HepG2 (cell line): ENCODE results near the gene YWHAH. TPM values are rescaled to one million over a fixed set of nuclear protein-coding genes. Genes with fewer than 3 reads are reported as not detected.

Experiments
- ATAC-seq: fragments of 200-7000 bp; cut with Tn5 transposase; 3 replicates; pipeline ENCODE4 v1.9.1; 2020; ENCODE audit warnings: mild to moderate bottlenecking, moderate library complexity
- BruUV-seq: library from RNA; stranded (reverse); fragments of 400-500 nt; replicated peaks from 2 replicates; lab custom pipeline; 2021; lab: Mats Ljungman, UMichigan
- CTCF ChIA-PET: fragments of 300-600 bp; formaldehyde crosslinking; extraction: SDS; loops from one replicate; lab custom pipeline; 2021; ENCODE audit warnings: low total read pairs, inconsistent platforms, low intra/inter-chr PET ratio; lab: Yijun Ruan, JAX
- POLR2A ChIA-PET: fragments of 350-600 bp; sonication (Branson Sonifier 250); formaldehyde crosslinking; loops from one replicate; lab custom pipeline; 2020; ENCODE audit warnings: antibody characterized with exemption, inconsistent platforms; lab: Yijun Ruan, JAX
- DNase-seq: peaks from one replicate; pipeline ENCODE4 v3.0.0-alpha.2; 2015; ENCODE audit warnings: low spot score
- FAIRE-seq: peaks from 3 replicates; lab custom pipeline; 2011; peaks lifted over from hg19 to GRCh38; lab: Jason Lieb, UNC
- H2AFZ ChIP-seq: one replicate; pipeline ENCODE4 v1.6.1; 2011; ENCODE audit warnings: low read length, inconsistent platforms
- H3K27ac ChIP-seq: fragments of 300-600 bp; 3 replicates; pipeline ENCODE4 v1.8.0; 2011; ENCODE audit warnings: mixed run types, mild to moderate bottlenecking, mixed read lengths, low read length, inconsistent platforms; ENCODE audit not compliant: insufficient read depth; ENCODE audit errors: extremely low read length
- H3K27me3 ChIP-seq, 2 experiments: fragments of 200-600 bp in 1 of 2; 2 replicates in 1 of 2; 3 replicates in 1 of 2; pipeline versions ENCODE4 v1.6.0 to v1.8.0; 2011; ENCODE audit warnings: low read length in 2 of 2, mild to moderate bottlenecking in 2 of 2, moderate library complexity in 2 of 2, inconsistent platforms in 1 of 2; ENCODE audit not compliant: insufficient read depth in 2 of 2, control insufficient read depth in 1 of 2
- H3K36me3 ChIP-seq, 2 experiments: fragments of 200-600 bp in 1 of 2; replicated peaks in 1 of 2; 2 replicates in 1 of 2; 3 replicates in 1 of 2; pipeline versions ENCODE4 v1.5.1 to v1.8.0; 2011; ENCODE audit warnings: low read length in 2 of 2, inconsistent platforms in 1 of 2; ENCODE audit not compliant: insufficient read depth in 2 of 2, control insufficient read depth in 1 of 2
- H3K4me1 ChIP-seq: 2 replicates; pipeline ENCODE4 v1.5.1; 2012; ENCODE audit warnings: low read length, inconsistent platforms; ENCODE audit not compliant: insufficient read depth
- H3K4me2 ChIP-seq: 2 replicates; pipeline ENCODE4 v1.6.0; 2011; ENCODE audit warnings: low read depth, low read length, inconsistent platforms
- H3K4me3 ChIP-seq, 3 experiments: fragments of 200-600 bp in 1 of 3; sonication (generic), shearing (Covaris generic) in 1 of 3; replicated peaks in 1 of 3; 2 replicates each; pipeline ENCODE4 v1.5.1; 2011 to 2016; ENCODE audit warnings: low read length in 3 of 3, inconsistent platforms in 2 of 3, low read depth in 2 of 3, mild to moderate bottlenecking in 2 of 3, control low read depth in 1 of 3, mixed read lengths in 1 of 3; ENCODE audit not compliant: insufficient read depth in 1 of 3
- H3K79me2 ChIP-seq: one replicate; pipeline ENCODE4 v1.6.1; 2011; ENCODE audit warnings: low read length, inconsistent platforms; ENCODE audit not compliant: insufficient read depth
- H3K9ac ChIP-seq: 2 replicates; pipeline ENCODE4 v1.6.0; 2011; ENCODE audit warnings: mild to moderate bottlenecking, low read depth, low read length, inconsistent platforms; ENCODE audit not compliant: insufficient read depth
- H3K9me3 ChIP-seq: 2 replicates; pipeline ENCODE4 v1.5.1; 2012; ENCODE audit warnings: mild to moderate bottlenecking, low read length
- H4K20me1 ChIP-seq: 2 replicates; pipeline ENCODE4 v1.6.0; 2011; ENCODE audit warnings: inconsistent platforms, mild to moderate bottlenecking, low read length, moderate library complexity; ENCODE audit not compliant: insufficient read depth
- ATF2 ChIP-seq: sonication (generic); formaldehyde crosslinking; IDR thresholded peaks from 2 replicates; pipeline ENCODE4 v1.4.0; 2020; ENCODE audit warnings: missing genetic modification reagents
- ERF ChIP-seq: IDR thresholded peaks from 2 replicates; pipeline ENCODE4 v1.6.1; 2018; ENCODE audit warnings: missing biosample characterization, missing genetic modification reagents
- FOSL2 ChIP-seq: sonication (generic); formaldehyde crosslinking; IDR thresholded peaks from 2 replicates; pipeline ENCODE4 v1.4.0; 2020; ENCODE audit warnings: missing genetic modification reagents
- FOXA3 ChIP-seq: IDR thresholded peaks from 2 replicates; pipeline ENCODE4 v1.6.1; 2016; ENCODE audit warnings: missing genetic modification reagents, missing compliant biosample characterization
- FOXP4 ChIP-seq: sonication (generic); formaldehyde crosslinking; IDR thresholded peaks from 2 replicates; pipeline ENCODE4 v1.4.0; 2020; ENCODE audit warnings: missing genetic modification reagents
- HOXA3 ChIP-seq: sonication (generic); formaldehyde crosslinking; IDR thresholded peaks from 2 replicates; pipeline ENCODE4 v1.5.0; 2020; ENCODE audit warnings: missing genetic modification reagents
- NR0B2 ChIP-seq: sonication (generic); formaldehyde crosslinking; IDR thresholded peaks from 2 replicates; pipeline ENCODE4 v1.4.0; 2020; ENCODE audit warnings: mild to moderate bottlenecking, missing genetic modification reagents
- RFXAP ChIP-seq: sonication (generic); formaldehyde crosslinking; IDR thresholded peaks from 2 replicates; pipeline ENCODE4 v1.4.0; 2020; ENCODE audit warnings: missing genetic modification reagents, borderline replicate concordance
- TBX2 ChIP-seq: sonication (generic); formaldehyde crosslinking; IDR thresholded peaks from 2 replicates; pipeline ENCODE4 v1.5.0; 2020; ENCODE audit warnings: missing genetic modification reagents, mild to moderate bottlenecking, borderline replicate concordance
- ZNF234 ChIP-seq: sonication (generic); formaldehyde crosslinking; conservative IDR thresholded peaks from 2 replicates; pipeline ENCODE4 v1.5.1; 2020; ENCODE audit warnings: mild to moderate bottlenecking, missing genetic modification reagents
- ZNF644 ChIP-seq: IDR thresholded peaks from 2 replicates; pipeline ENCODE4 v1.6.1; 2016; ENCODE audit warnings: low read depth
- ZNF839 ChIP-seq: sonication (generic); formaldehyde crosslinking; IDR thresholded peaks from 2 replicates; pipeline ENCODE4 v1.4.0; 2020; ENCODE audit warnings: missing genetic modification reagents, mild to moderate bottlenecking, borderline replicate concordance
- ZSCAN12 ChIP-seq: sonication (generic); formaldehyde crosslinking; IDR thresholded peaks from 2 replicates; pipeline ENCODE4 v1.9.0; 2021; ENCODE audit warnings: mild to moderate bottlenecking, missing genetic modification reagents
- WGBS: methylation state at CpG from one replicate; pipeline ENCODE4 v1.1.6; 2017; ENCODE audit warnings: low lambda C conversion rate; 5-methylcytosine and 5-hydroxymethylcytosine counted together
- in situ Hi-C: cut with HindIII; loops from 2 replicates; pipeline ENCODE4 v1.10.0; 2017; ENCODE audit warnings: low pct_unique_long_range_greater_than_20kb; ENCODE audit not compliant: extremely low pct_ligation_motif_present
- intact Hi-C: fragments of 100-400 bp; cut with micrococcal nuclease; formaldehyde crosslinking; loops from one replicate; pipeline ENCODE4 v1.10.0; 2022; ENCODE audit not compliant: unreplicated experiment
- polyA plus RNA-seq, 8 experiments: library from polyadenylated mRNA; depleted of rRNA in 3 of 8; stranded (reverse) in 7 of 8; unstranded in 1 of 8; fragments of >200 nt; fragmentation: Illumina TruSeq in 4 of 8; extraction: Trizol in 4 of 8; gene quantifications; 2 replicates each; pipeline versions ENCODE4 v1.2.1 to v1.2.3, GENCODE V29; 2011 to 2016; ENCODE audit warnings: low read depth in 4 of 8, missing spikeins in 1 of 8, mixed read lengths in 1 of 8; ENCODE audit not compliant: insufficient read depth in 1 of 8
- total RNA-seq, 5 experiments: library from RNA; depleted of rRNA; stranded (reverse); fragments of >200 nt; fragmentation: Illumina TruSeq; extraction: Trizol; gene quantifications; 2 replicates each; pipeline ENCODE4 v1.2.3, GENCODE V29; 2016; ENCODE audit warnings: low read depth in 1 of 5

YWHAH gene
- total and polyA plus RNA-seq, 2 of the 13 experiments (the other 11 are each of a cell fraction or from before 2014, with no cell fraction given), result 35.6 to 92.7 TPM

- in situ Hi-C loops, result no loop called here
- no peak overlapping the region for H3K4me2 ChIP-seq
- WGBS, result 81% methylated on average over 4 of the region's 5 CpGs
- H4K20me1 ChIP-seq, result no peaks in the 10 kb centered on the region
- no peak for FAIRE-seq
- H3K9ac ChIP-seq, result no peak overlapping the region
- H3K9me3 ChIP-seq, result no peaks in the 10 kb centered on the region
- H3K27me3 ChIP-seq, result no peaks in the 10 kb centered on the region
- H2AFZ ChIP-seq, result no peak overlapping the region
- CTCF ChIA-PET, result no interaction called here
- TF ChIP-seq ZNF839 (no peak), NR0B2 (CRISPR knock-in tag) (no peak)
- no TSS peak for BruUV-seq
- no peak overlapping the region for H3K27ac ChIP-seq
- ATAC-seq, result no peak
- POLR2A ChIA-PET, result no interaction called here
- H3K36me3 ChIP-seq, result 0 out of 5 replicates have a peak, but pooled peaks cover 0 to 12% of the 10 kb centered on the region in 2 experiments
- no peaks in the 10 kb centered on the region for H3K79me2 ChIP-seq
- no peak overlapping the region for H3K4me3 ChIP-seq
- intact Hi-C loops, result no loop called here
- H3K4me1 ChIP-seq, result peaks cover 38% of the 10 kb centered on the region
- DNase-seq, result no peak
Measured at GRCh38 chr22:31909977-31910376, 34.4 kb upstream of the YWHAH start.

- 23% methylated on average over 5 of the region's 7 CpGs for WGBS
- CTCF ChIA-PET, result no interaction called here
- ATAC-seq, result peak; percentile 91
- POLR2A ChIA-PET, result interaction anchor here (1.0 to 1.2 kb wide), 3 partner anchors 15 to 159 kb away, joined by 3 to 4 read pairs (median 4); partner anchors contain the start of gene DEPDC5
- Histone ChIP-seq H3K9ac (no peak overlapping the region), H3K4me1 (peaks cover 56% of the 10 kb centered on the region), H3K4me2 (peak overlapping the region; percentile 64), H3K79me2 (no peaks in the 10 kb centered on the region), H4K20me1 (no peaks in the 10 kb centered on the region), H3K27ac (peak overlapping the region; percentile 51), H2AFZ (no peak overlapping the region), H3K4me3 (no peak overlapping the region; a peak in 1 of 6 replicates), H3K27me3 (no peaks in the 10 kb centered on the region), H3K36me3 (0 out of 5 replicates have a peak, but pooled peaks cover 0 to 2% of the 10 kb centered on the region in 2 experiments), H3K9me3 (no peaks in the 10 kb centered on the region)
- peak; percentile 54 for FAIRE-seq
- DNase-seq, result peak; percentile 93
- BruUV-seq, result no TSS peak
- intact Hi-C loops, result no loop called here
- in situ Hi-C loops, result no loop called here
- peak; percentile 72; the same call in 1 of the 2 replicates for TF ChIP-seq TBX2
- peak; percentile 65; the same call in 1 of the 2 replicates for TF ChIP-seq ATF2
- TF ChIP-seq FOSL2 (CRISPR knock-in tag), result peak; percentile 89
- TF ChIP-seq FOXP4, result peak; percentile 77
- TF ChIP-seq RFXAP (CRISPR knock-in tag), result no peak
- peak; percentile 20; the same call in 1 of the 2 replicates for TF ChIP-seq ZNF644
- peak; percentile 70 for TF ChIP-seq HOXA3 (CRISPR knock-in tag)
- TF ChIP-seq ZSCAN12 (CRISPR knock-in tag), result no peak
- TF ChIP-seq ZNF234 (CRISPR knock-in tag), result no peak
- TF ChIP-seq ERF, result 0 out of 2 replicates have a peak, but pooled peaks have one; percentile 46
- TF ChIP-seq FOXA3, result peak; percentile 58; the same call in 1 of the 2 replicates
Measured at GRCh38 chr22:31911565-31912406, 32.5 kb upstream of the YWHAH start.
